GM23338 (cell line): Measurements from ENCODE around the gene PDE4D. TPM values are rescaled to one million over a fixed set of nuclear protein-coding genes. Genes with fewer than 3 reads are reported as not detected.

ENCODE experiments used
- ATAC-seq: fragments of 200-7000 bp; cut with Tn5 transposase; 3 replicates; pipeline ENCODE4 v1.9.1; 2020
- DNase-seq: peaks from one replicate; pipeline ENCODE4 v3.0.0-alpha.2; 2015; ENCODE audit warnings: low spot score
- H2AFZ ChIP-seq: fragments of 200-600 bp; sonication (generic); 2 replicates; pipeline ENCODE4 v1.8.0; 2016; ENCODE audit warnings: antibody characterized with exemption, mild to moderate bottlenecking, moderate library complexity
- H3F3A ChIP-seq: fragments of 200-600 bp; sonication (generic); replicated peaks from 2 replicates; pipeline ENCODE4 v1.8.0; 2017; ENCODE audit warnings: antibody characterized with exemption, mixed run types, low read depth
- H3K27ac ChIP-seq: fragments of 200-600 bp; sonication (generic); 2 replicates; pipeline ENCODE4 v1.6.1; 2016; ENCODE audit warnings: low read depth
- H3K27me3 ChIP-seq: fragments of 200-600 bp; sonication (generic); 2 replicates; pipeline ENCODE4 v1.8.0; 2016; ENCODE audit warnings: mild to moderate bottlenecking, mixed run types, moderate library complexity; ENCODE audit not compliant: insufficient read depth
- H3K36me3 ChIP-seq: fragments of 200-600 bp; sonication (generic); 2 replicates; pipeline ENCODE4 v1.8.0; 2016; ENCODE audit warnings: mild to moderate bottlenecking; ENCODE audit not compliant: insufficient read depth
- H3K4me1 ChIP-seq: fragments of 200-600 bp; sonication (generic); 2 replicates; pipeline ENCODE4 v1.8.0; 2016; ENCODE audit warnings: mild to moderate bottlenecking, moderate library complexity; ENCODE audit not compliant: insufficient read depth
- H3K4me2 ChIP-seq: fragments of 200-600 bp; sonication (generic); 2 replicates; pipeline ENCODE4 v1.7.1; 2017; ENCODE audit warnings: mixed run types
- H3K4me3 ChIP-seq: fragments of 200-600 bp; sonication (generic); 2 replicates; pipeline ENCODE4 v1.6.1; 2016; ENCODE audit warnings: mixed run types
- H3K79me2 ChIP-seq: fragments of 200-600 bp; sonication (generic); replicated peaks from 2 replicates; pipeline ENCODE4 v1.8.0; 2017; ENCODE audit warnings: mild to moderate bottlenecking; ENCODE audit not compliant: insufficient read depth
- H3K9me2 ChIP-seq: fragments of 200-600 bp; sonication (generic); 2 replicates; pipeline ENCODE4 v1.8.0; 2017; ENCODE audit not compliant: insufficient read depth
- H4K20me1 ChIP-seq: fragments of 200-600 bp; sonication (generic); replicated peaks from 2 replicates; pipeline ENCODE4 v1.8.0; 2017; ENCODE audit warnings: mild to moderate bottlenecking; ENCODE audit not compliant: insufficient read depth
- H3K27ac Mint-ChIP-seq: 2 replicates; pipeline ENCODE4 v1.8.0; 2020; ENCODE audit warnings: inconsistent platforms, mild to moderate bottlenecking, moderate library complexity, mixed read lengths
- H3K27me3 Mint-ChIP-seq: 3 replicates; pipeline ENCODE4 v1.8.0; 2022; ENCODE audit warnings: low read depth, mild to moderate bottlenecking, moderate library complexity, mixed read lengths, inconsistent platforms; ENCODE audit not compliant: insufficient read depth, poor library complexity
- H3K36me3 Mint-ChIP-seq: 3 replicates; pipeline ENCODE4 v1.8.0; 2021; ENCODE audit warnings: low read depth, mild to moderate bottlenecking, inconsistent platforms, moderate library complexity, mixed read lengths
- H3K4me1 Mint-ChIP-seq: 3 replicates; pipeline ENCODE4 v1.8.0; 2020; ENCODE audit warnings: mild to moderate bottlenecking, inconsistent platforms, mixed read lengths
- H3K4me3 Mint-ChIP-seq: 3 replicates; pipeline ENCODE4 v1.8.0; 2021; ENCODE audit warnings: moderate library complexity, mild to moderate bottlenecking, inconsistent platforms, mixed read lengths
- H3K9me3 Mint-ChIP-seq: 3 replicates; pipeline ENCODE4 v1.8.0; 2020; ENCODE audit warnings: moderate library complexity, mild to moderate bottlenecking, inconsistent platforms, mixed read lengths
- EZH2 ChIP-seq: fragments of 200-600 bp; sonication (generic); IDR thresholded peaks from one replicate; pipeline ENCODE4 v1.8.0; 2017; ENCODE audit warnings: antibody characterized with exemption, mild to moderate bottlenecking, low read depth; ENCODE audit not compliant: unreplicated experiment
- STAT1 ChIP-seq: IDR thresholded peaks from one replicate; pipeline ENCODE4 v1.6.1; 2016; ENCODE audit warnings: antibody characterized with exemption; ENCODE audit not compliant: unreplicated experiment
- ZNF114 ChIP-seq: fragments of 250-450 bp; sonication (Bioruptor Pico); IDR thresholded peaks from 2 replicates; pipeline ENCODE4 v1.5.0; 2020; ENCODE audit warnings: mild to moderate bottlenecking, moderate library complexity
- ZNF462 ChIP-seq: fragments of 250-450 bp; sonication (Bioruptor Pico); IDR thresholded peaks from 2 replicates; pipeline ENCODE4 v1.5.0; 2020; ENCODE audit warnings: mild to moderate bottlenecking, moderate library complexity
- polyA plus RNA-seq: library from polyadenylated mRNA; unstranded; fragments of >200 nt; fragmentation: Nextera tagmentation; extraction: Ambion mirVana; gene quantifications from 2 replicates; pipeline ENCODE4 v1.2.1, GENCODE V29; 2016
- total RNA-seq: library from RNA; depleted of rRNA; stranded (reverse); fragments of >200 nt; shearing (Covaris generic); gene quantifications from 2 replicates; pipeline ENCODE4 v1.2.3, GENCODE V29; 2014
- TF ChIP-seq, protein P1 (sequence below), 2 experiments: fragments of 200-600 bp in 1 of 2; sonication (generic) in 1 of 2; conservative IDR thresholded peaks; 2 replicates each; pipeline versions ENCODE4 v1.5.1 to v1.6.1; 2016 to 2017; ENCODE audit warnings: antibody characterized with exemption in 2 of 2, low read depth in 2 of 2, mild to moderate bottlenecking in 2 of 2, moderate library complexity in 1 of 2

Gene PDE4D
- total and polyA plus RNA-seq, 2 experiments from 2014 or later: 2.1 to 4.7 TPM

DNA sequence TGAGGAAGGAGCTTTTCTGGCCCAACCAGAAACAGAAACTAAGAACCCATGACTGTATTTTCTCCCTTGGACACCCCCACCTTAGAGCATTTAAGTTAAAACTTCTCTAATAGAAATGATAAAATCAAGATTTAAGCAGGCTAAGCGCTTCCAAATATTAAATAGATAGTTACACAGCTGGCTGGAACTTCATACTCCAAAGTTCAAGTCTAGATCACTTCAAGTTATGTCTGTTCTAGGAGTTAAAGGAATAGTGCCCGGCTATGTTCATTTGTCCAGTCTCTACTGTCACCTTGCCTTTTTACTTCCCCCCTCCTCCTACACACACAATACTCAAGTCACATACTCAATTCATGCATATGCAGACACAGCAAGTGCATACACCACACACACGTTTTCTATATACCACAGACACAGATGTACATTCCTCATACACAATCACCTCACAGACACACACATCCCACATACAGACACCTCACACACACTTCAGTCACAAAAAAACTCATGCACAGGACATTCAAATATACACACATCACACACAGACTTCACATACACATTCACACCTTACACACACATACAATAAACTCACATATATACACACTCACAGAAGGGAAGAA, 237.7 kb downstream of the PDE4D start (continued):
- TF ChIP-seq, protein P1, sequence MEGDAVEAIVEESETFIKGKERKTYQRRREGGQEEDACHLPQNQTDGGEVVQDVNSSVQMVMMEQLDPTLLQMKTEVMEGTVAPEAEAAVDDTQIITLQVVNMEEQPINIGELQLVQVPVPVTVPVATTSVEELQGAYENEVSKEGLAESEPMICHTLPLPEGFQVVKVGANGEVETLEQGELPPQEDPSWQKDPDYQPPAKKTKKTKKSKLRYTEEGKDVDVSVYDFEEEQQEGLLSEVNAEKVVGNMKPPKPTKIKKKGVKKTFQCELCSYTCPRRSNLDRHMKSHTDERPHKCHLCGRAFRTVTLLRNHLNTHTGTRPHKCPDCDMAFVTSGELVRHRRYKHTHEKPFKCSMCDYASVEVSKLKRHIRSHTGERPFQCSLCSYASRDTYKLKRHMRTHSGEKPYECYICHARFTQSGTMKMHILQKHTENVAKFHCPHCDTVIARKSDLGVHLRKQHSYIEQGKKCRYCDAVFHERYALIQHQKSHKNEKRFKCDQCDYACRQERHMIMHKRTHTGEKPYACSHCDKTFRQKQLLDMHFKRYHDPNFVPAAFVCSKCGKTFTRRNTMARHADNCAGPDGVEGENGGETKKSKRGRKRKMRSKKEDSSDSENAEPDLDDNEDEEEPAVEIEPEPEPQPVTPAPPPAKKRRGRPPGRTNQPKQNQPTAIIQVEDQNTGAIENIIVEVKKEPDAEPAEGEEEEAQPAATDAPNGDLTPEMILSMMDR (conservative IDR thresholded peaks at IDR 0.05; ENCODE audit: low read depth in 2 of 2): no peak

DNA sequence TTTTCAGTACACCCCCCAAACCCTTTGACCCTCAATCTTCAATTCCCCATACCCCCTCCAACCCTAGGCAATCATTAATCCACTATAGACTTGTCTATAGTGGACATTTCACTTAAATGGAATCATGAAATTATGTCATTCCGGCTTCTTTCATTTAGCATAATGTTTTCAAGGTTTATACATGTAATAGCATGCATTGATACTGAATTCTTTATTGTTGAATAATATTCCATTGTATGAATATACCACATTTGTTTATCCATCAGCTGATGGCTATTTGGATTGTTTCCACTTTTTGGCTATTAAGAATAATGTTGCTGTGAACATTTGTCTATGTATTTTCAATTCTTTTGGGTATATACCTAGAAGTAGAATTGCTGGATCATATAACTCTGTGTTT, 238.8 kb downstream of the PDE4D start:
- no peak overlapping the region for H3K4me3 Mint-ChIP-seq
- no peaks in the 10 kb centered on the region for H3K36me3 Mint-ChIP-seq
- H3K27me3 ChIP-seq: no peaks in the 10 kb centered on the region
- no peaks in the 10 kb centered on the region for H3K27me3 Mint-ChIP-seq
- no peaks in the 10 kb centered on the region for H3K36me3 ChIP-seq
- H4K20me1 ChIP-seq: no peaks in the 10 kb centered on the region
- H3K9me2 ChIP-seq: no peaks in the 10 kb centered on the region
- H3K4me1 ChIP-seq: no peaks in the 10 kb centered on the region
- TF ChIP-seq EZH2 (no peak), ZNF462 (CRISPR knock-in tag) (no peak), ZNF114 (CRISPR knock-in tag) (no peak), STAT1 (no peak)
- TF ChIP-seq, protein P1 (conservative IDR thresholded peaks at IDR 0.05; ENCODE audit: low read depth in 2 of 2): no peak
- no peaks in the 10 kb centered on the region for H3K9me3 Mint-ChIP-seq
- H3K27ac ChIP-seq: no peak overlapping the region
- H3K4me3 ChIP-seq: no peak overlapping the region
- no peaks in the 10 kb centered on the region for H3K4me1 Mint-ChIP-seq
- no peaks in the 10 kb centered on the region for H3F3A ChIP-seq
- no peak overlapping the region for H3K27ac Mint-ChIP-seq
- H3K79me2 ChIP-seq: no peaks in the 10 kb centered on the region
- H3K4me2 ChIP-seq: no peak overlapping the region
- H2AFZ ChIP-seq: no peak overlapping the region
- DNase-seq: no peak
- no peak for ATAC-seq
